ENCODE results near the gene PTPN12.

The PTPN12 gene

GRCh38 chr7:77653572-77653971 lies 116.5 kb downstream of the PTPN12 start:
- no peak overlapping the region for H3K27ac ChIP-seq (replicated peaks)
- H3K27me3 ChIP-seq (ENCODE audit: insufficient read depth, poor library complexity, severe bottlenecking): no peaks in the 10 kb centered on the region
- no peak overlapping the region for H3K4me3 ChIP-seq (replicated peaks; ENCODE audit: insufficient read depth, low read length)
- TF ChIP-seq GABPA (IDR thresholded peaks at IDR 0.05; ENCODE audit: low read depth): no peak
- TF ChIP-seq REST (IDR thresholded peaks at IDR 0.05; ENCODE audit: insufficient replicate concordance, low read depth): no peak
- no peak for TF ChIP-seq POLR2AphosphoS5 (IDR thresholded peaks at IDR 0.05; ENCODE audit: low read depth)
- TF ChIP-seq SPI1 (IDR thresholded peaks at IDR 0.05; ENCODE audit: borderline replicate concordance, low read depth): no peak
- TF ChIP-seq CTCF (IDR thresholded peaks at IDR 0.05; ENCODE audit: insufficient read depth, low read length): no peak
- DNase-seq (ENCODE audit: low read depth in 1 of 2, low spot score in 1 of 2): no peak

GRCh38 chr7:77655356-77655755 lies 118.3 kb downstream of the PTPN12 start:
- TF ChIP-seq SPI1 (IDR thresholded peaks at IDR 0.05; ENCODE audit: borderline replicate concordance, low read depth): no peak
- TF ChIP-seq GABPA (IDR thresholded peaks at IDR 0.05; ENCODE audit: low read depth): no peak
- TF ChIP-seq REST (IDR thresholded peaks at IDR 0.05; ENCODE audit: insufficient replicate concordance, low read depth): no peak
- TF ChIP-seq POLR2AphosphoS5 (IDR thresholded peaks at IDR 0.05; ENCODE audit: low read depth): no peak
- no peak for TF ChIP-seq CTCF (IDR thresholded peaks at IDR 0.05; ENCODE audit: insufficient read depth, low read length)
- no peak for DNase-seq (ENCODE audit: low read depth in 1 of 2, low spot score in 1 of 2)
- no peak overlapping the region for H3K27ac ChIP-seq (replicated peaks)
- no peaks in the 10 kb centered on the region for H3K27me3 ChIP-seq (ENCODE audit: insufficient read depth, poor library complexity, severe bottlenecking)
- H3K4me3 ChIP-seq (replicated peaks; ENCODE audit: insufficient read depth, low read length): no peak overlapping the region

- Histone ChIP-seq H3K4me3 (replicated peaks; ENCODE audit: insufficient read depth, low read length) (no peak overlapping the region), H3K27ac (replicated peaks) (no peak overlapping the region), H3K27me3 (ENCODE audit: insufficient read depth, poor library complexity, severe bottlenecking) (no peaks in the 10 kb centered on the region)
- TF ChIP-seq POLR2AphosphoS5 (IDR thresholded peaks at IDR 0.05; ENCODE audit: low read depth) (no peak), GABPA (IDR thresholded peaks at IDR 0.05; ENCODE audit: low read depth) (no peak), REST (IDR thresholded peaks at IDR 0.05; ENCODE audit: insufficient replicate concordance, low read depth) (no peak), CTCF (IDR thresholded peaks at IDR 0.05; ENCODE audit: insufficient read depth, low read length) (no peak), SPI1 (IDR thresholded peaks at IDR 0.05; ENCODE audit: borderline replicate concordance, low read depth) (no peak)
- DNase-seq (ENCODE audit: low read depth in 1 of 2, low spot score in 1 of 2): no peak
Observed at GRCh38 chr7:77655836-77656455, 118.9 kb downstream of the PTPN12 start.
